DND-41 (cell line): ENCODE results near the gene DEPP1.
"Not testable (repeated sequence)": the region's sequence is repeated elsewhere in the genome, so short reads cannot be mapped to it uniquely, and the experiment has no call there.

Source experiments
- ATAC-seq: fragments of 200-7000 bp; cut with Tn5 transposase; 3 replicates; pipeline ENCODE4 v1.9.1; 2021; ENCODE audit warnings: low read depth; ENCODE audit not compliant: insufficient read depth
- DNase-seq: peaks from one replicate; pipeline ENCODE4 v3.0.0-alpha.2; 2020
- H2AFZ ChIP-seq: 2 replicates; pipeline ENCODE4 v1.6.0; 2012; ENCODE audit warnings: low read depth, low read length
- H3K27ac ChIP-seq: 2 replicates; pipeline ENCODE4 v1.5.1; 2012; ENCODE audit warnings: low read length, inconsistent platforms
- H3K27me3 ChIP-seq: fragments of 200-600 bp; sonication (generic); 2 replicates; pipeline ENCODE4 v1.6.0; 2012; ENCODE audit warnings: low read length, mild to moderate bottlenecking, inconsistent platforms; ENCODE audit not compliant: insufficient read depth, poor library complexity
- H3K36me3 ChIP-seq: 2 replicates; pipeline ENCODE4 v1.5.1; 2012; ENCODE audit warnings: low read length, inconsistent platforms; ENCODE audit not compliant: insufficient read depth
- H3K4me1 ChIP-seq: 2 replicates; pipeline ENCODE4 v1.5.1; 2012; ENCODE audit warnings: mild to moderate bottlenecking, low read length; ENCODE audit not compliant: insufficient read depth
- H3K4me2 ChIP-seq: 2 replicates; pipeline ENCODE4 v1.6.0; 2012; ENCODE audit warnings: mild to moderate bottlenecking, moderate library complexity, low read length, inconsistent platforms; ENCODE audit not compliant: insufficient read depth
- H3K4me3 ChIP-seq, 2 experiments: fragments of 200-600 bp in 1 of 2; shearing (Covaris generic) in 1 of 2; 2 replicates each; pipeline ENCODE4 v1.5.1; 2012 to 2016; ENCODE audit warnings: inconsistent platforms in 2 of 2, low read length in 2 of 2, mild to moderate bottlenecking in 2 of 2, low read depth in 1 of 2, moderate library complexity in 1 of 2
- H3K79me2 ChIP-seq: 2 replicates; pipeline ENCODE4 v1.6.0; 2012; ENCODE audit warnings: low read length, inconsistent platforms; ENCODE audit not compliant: insufficient read depth
- H3K9ac ChIP-seq: 2 replicates; pipeline ENCODE4 v1.6.0; 2012; ENCODE audit warnings: low read depth, mild to moderate bottlenecking, inconsistent platforms, low read length, moderate library complexity
- H3K9me3 ChIP-seq: 2 replicates; pipeline ENCODE4 v1.5.1; 2012; ENCODE audit warnings: low read length, moderate library complexity, mild to moderate bottlenecking, inconsistent platforms; ENCODE audit not compliant: insufficient read depth, severe bottlenecking
- H4K20me1 ChIP-seq: 2 replicates; pipeline ENCODE4 v1.6.0; 2012; ENCODE audit warnings: low read length; ENCODE audit not compliant: insufficient read depth
- CTCF ChIP-seq: IDR thresholded peaks from 2 replicates; pipeline ENCODE4 v1.5.1; 2012; ENCODE audit warnings: borderline replicate concordance, low read length, moderate library complexity, mild to moderate bottlenecking; ENCODE audit not compliant: poor library complexity, severe bottlenecking; ENCODE audit errors: extremely low read depth
- EZH2 ChIP-seq: IDR thresholded peaks from 3 replicates; pipeline ENCODE4 v1.6.1; 2012; ENCODE audit warnings: borderline replicate concordance, low read depth, mild to moderate bottlenecking, moderate library complexity, low read length, inconsistent platforms; ENCODE audit not compliant: severe bottlenecking

The DEPP1 gene

GRCh38 chr10:44978570-44979280, at the start of gene DEPP1:
TSS of gene DEPP1 (minus strand) at chr10:44978809. CDS start at chr10:44978030, 779 bp downstream.
- H2AFZ ChIP-seq: no peak within 1 kb of the TSS

GRCh38 chr10:45023426-45023825, 44.8 kb upstream of the DEPP1 start:
- Histone ChIP-seq H2AFZ (no peak overlapping the region), H3K4me1 (no peaks in the 10 kb centered on the region), H3K36me3 (no peaks in the 10 kb centered on the region), H3K4me2 (no peak overlapping the region), H3K9me3 (no peaks in the 10 kb centered on the region), H4K20me1 (no peaks in the 10 kb centered on the region), H3K9ac (no peak overlapping the region), H3K27ac (no peak overlapping the region), H3K79me2 (no peaks in the 10 kb centered on the region), H3K4me3 (no peak overlapping the region), H3K27me3 (no peaks in the 10 kb centered on the region)
- TF ChIP-seq EZH2 (no peak), CTCF (no peak)
- peak; percentile 68 for ATAC-seq
- no peak for DNase-seq

More at GRCh38 chr10:44978570-44979280, at the start of gene DEPP1:
- TF ChIP-seq EZH2 (no peak), CTCF (no peak)
- Histone ChIP-seq H3K9ac (no peak within 1 kb of the TSS), H3K27ac (no peak within 1 kb of the TSS), H3K4me1 (peaks cover 21% of the 10 kb centered on the region), H3K36me3 (no peaks in the 10 kb centered on the region), H3K79me2 (no peaks in the 10 kb centered on the region), H4K20me1 (no peaks in the 10 kb centered on the region), H3K27me3 (no peaks in the 10 kb centered on the region), H3K9me3 (no peaks in the 10 kb centered on the region), H3K4me2 (no peak within 1 kb of the TSS), H3K4me3 (no peak within 1 kb of the TSS)
- no peak for DNase-seq
- ATAC-seq: no peak

- Histone ChIP-seq H3K9me3 (no peaks in the 10 kb centered on the region), H3K36me3 (no peaks in the 10 kb centered on the region), H3K4me3 (no peak overlapping the region), H3K9ac (no peak overlapping the region), H3K27me3 (no peaks in the 10 kb centered on the region), H3K79me2 (no peaks in the 10 kb centered on the region), H3K4me2 (no peak overlapping the region), H3K4me1 (no peaks in the 10 kb centered on the region), H3K27ac (no peak overlapping the region), H2AFZ (no peak overlapping the region), H4K20me1 (0 out of 2 replicates have a peak, but pooled peaks cover 4% of the 10 kb centered on the region)
- no peak for DNase-seq
- ATAC-seq: no peak
- TF ChIP-seq CTCF (no peak), EZH2 (no peak)
These were observed 37.0 kb upstream of the DEPP1 start for GRCh38 chr10:45015590-45015989.

DNA sequence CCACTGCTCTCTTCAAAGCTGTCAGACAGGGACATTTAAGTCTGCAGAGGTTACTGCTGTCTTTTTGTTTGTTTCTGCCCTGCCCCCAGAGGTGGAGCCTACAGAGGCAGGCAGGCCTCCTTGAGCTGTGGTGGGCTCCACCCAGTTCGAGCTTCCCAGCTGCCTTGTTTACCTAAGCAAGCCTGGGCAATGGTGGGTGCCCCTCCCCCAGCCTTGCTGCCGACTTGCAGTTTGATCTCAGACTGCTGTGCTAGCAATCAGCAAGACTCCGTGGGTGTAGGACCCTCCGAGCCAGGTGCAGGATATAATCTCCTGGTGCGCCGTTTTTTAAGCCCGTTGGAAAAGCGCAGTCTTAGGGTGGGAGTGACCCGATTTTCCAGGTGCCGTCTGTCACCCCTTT, 35.9 kb upstream of the DEPP1 start:
- ATAC-seq, H3K36me3 ChIP-seq, H3K4me1 ChIP-seq, H3K4me2 ChIP-seq, H4K20me1 ChIP-seq, H3K79me2 ChIP-seq, H3K9me3 ChIP-seq, H3K27ac ChIP-seq, H3K4me3 ChIP-seq, H3K9ac ChIP-seq, H2AFZ ChIP-seq, H3K27me3 ChIP-seq, DNase-seq: not testable (repeated sequence)
